H1 (cell line): ENCODE measurements around the gene P3H3. TPM values are rescaled to one million over a fixed set of nuclear protein-coding genes. Genes with fewer than 3 reads are reported as not detected.

ENCODE experiments used
- CTCF ChIA-PET: fragments of 300-600 bp; sonication (Branson Sonifier 250); formaldehyde crosslinking; loops from one replicate; lab custom pipeline; 2021; ENCODE audit not compliant: partially characterized antibody; lab: Charles Lee
- POLR2A ChIA-PET: fragments of 300-600 bp; sonication (Branson Sonifier 250); formaldehyde crosslinking; loops from one replicate; lab custom pipeline; 2021; ENCODE audit warnings: inconsistent platforms; ENCODE audit not compliant: partially characterized antibody; lab: Charles Lee
- DNase-seq, 2 experiments: peaks; one replicate each; pipeline versions ENCODE4 v3.0.0 to v3.0.0-alpha.2; 2010 to 2022; ENCODE audit warnings: low spot score in 2 of 2, low read depth in 1 of 2, mixed read lengths in 1 of 2
- FAIRE-seq: peaks from 2 replicates; lab custom pipeline; 2011; peaks lifted over from hg19 to GRCh38; lab: Jason Lieb, UNC
- H2AFZ ChIP-seq: 2 replicates; pipeline ENCODE4 v1.8.1; 2012; ENCODE audit warnings: low read length, inconsistent platforms
- H2AK5ac ChIP-seq: 2 replicates; pipeline ENCODE4 v1.6.1; 2013; ENCODE audit warnings: low read depth, low read length
- H2BK120ac ChIP-seq: replicated peaks from 2 replicates; pipeline ENCODE3; 2013; ENCODE audit warnings: low read depth, low read length, inconsistent platforms
- H2BK12ac ChIP-seq: 2 replicates; pipeline ENCODE4 v1.6.1; 2013; ENCODE audit warnings: low read depth, low read length
- H2BK15ac ChIP-seq: 2 replicates; pipeline ENCODE4 v1.6.1; 2013; ENCODE audit warnings: low read length
- H2BK20ac ChIP-seq: 2 replicates; pipeline ENCODE4 v1.6.1; 2013; ENCODE audit warnings: low read length
- H2BK5ac ChIP-seq: 2 replicates; pipeline ENCODE4 v1.6.1; 2013; ENCODE audit warnings: low read depth, low read length
- H3K14ac ChIP-seq: 2 replicates; pipeline ENCODE4 v1.6.1; 2013; ENCODE audit warnings: inconsistent platforms; ENCODE audit not compliant: insufficient read length
- H3K18ac ChIP-seq: 2 replicates; pipeline ENCODE4 v1.6.1; 2013; ENCODE audit warnings: low read length; ENCODE audit errors: extremely low read depth
- H3K23ac ChIP-seq: 2 replicates; pipeline ENCODE4 v1.6.1; 2013; ENCODE audit warnings: inconsistent platforms; ENCODE audit not compliant: insufficient read length
- H3K23me2 ChIP-seq: 2 replicates; pipeline ENCODE4 v1.6.1; 2013; ENCODE audit warnings: low read depth, low read length
- H3K27ac ChIP-seq: 2 replicates; pipeline ENCODE4 v1.6.1; 2011; ENCODE audit warnings: low read depth, low read length, inconsistent platforms
- H3K27me3 ChIP-seq, 4 experiments: replicated peaks in 1 of 4; 1 replicate in 1 of 4; 2 replicates in 3 of 4; pipeline versions ENCODE4 v1.6.1 to v1.8.1; 2011 to 2013; ENCODE audit warnings: low read length in 3 of 4, mild to moderate bottlenecking in 3 of 4, inconsistent platforms in 2 of 4, mixed read lengths in 2 of 4, moderate library complexity in 1 of 4; ENCODE audit not compliant: control insufficient read depth in 3 of 4, insufficient read depth in 3 of 4; ENCODE audit errors: extremely low read depth in 1 of 4
- H3K36me3 ChIP-seq, 4 experiments: 2 replicates each; pipeline versions ENCODE4 v1.6.1 to v1.8.1; 2011 to 2013; ENCODE audit warnings: mild to moderate bottlenecking in 4 of 4, low read length in 3 of 4, moderate library complexity in 2 of 4, control low read depth in 1 of 4, inconsistent platforms in 1 of 4; ENCODE audit not compliant: insufficient read depth in 4 of 4, control insufficient read depth in 2 of 4
- H3K4ac ChIP-seq: replicated peaks from 2 replicates; pipeline ENCODE3; 2013; ENCODE audit warnings: low read length, low read depth, mixed read lengths, inconsistent platforms; ENCODE audit not compliant: insufficient read length
- H3K4me1 ChIP-seq, 4 experiments: replicated peaks in 1 of 4; 1 replicate in 1 of 4; 2 replicates in 3 of 4; pipeline versions ENCODE4 v1.6.1 to v1.8.1; 2011 to 2013; ENCODE audit warnings: low read length in 3 of 4, inconsistent platforms in 2 of 4, mixed read lengths in 1 of 4; ENCODE audit not compliant: insufficient read depth in 4 of 4, control insufficient read depth in 3 of 4
- H3K4me2 ChIP-seq, 2 experiments: 2 replicates each; pipeline versions ENCODE4 v1.6.1 to v1.8.1; 2011 to 2013; ENCODE audit warnings: low read depth in 2 of 2, low read length in 2 of 2, control low read depth in 1 of 2, inconsistent platforms in 1 of 2, mild to moderate bottlenecking in 1 of 2; ENCODE audit not compliant: insufficient read depth in 1 of 2
- H3K4me3 ChIP-seq, 4 experiments: fragments of 200-600, 300-600 bp in 1 of 4; sonication (generic), shearing (Covaris generic), sonication (Bioruptor Twin) in 1 of 4; 2 replicates each; pipeline versions ENCODE4 v1.5.1 to v1.8.1; 2011 to 2016; ENCODE audit warnings: low read length in 4 of 4, low read depth in 3 of 4, control low read depth in 2 of 4, inconsistent platforms in 2 of 4, mild to moderate bottlenecking in 2 of 4, mixed read lengths in 1 of 4, moderate library complexity in 1 of 4; ENCODE audit not compliant: insufficient read depth in 2 of 4; ENCODE audit errors: extremely low read depth in 1 of 4
- H3K56ac ChIP-seq: replicated peaks from 2 replicates; pipeline ENCODE3; 2013; ENCODE audit warnings: low read depth, mild to moderate bottlenecking, mixed read lengths, low read length, inconsistent platforms; ENCODE audit not compliant: insufficient read length
- H3K79me1 ChIP-seq: 2 replicates; pipeline ENCODE4 v1.6.1; 2013; ENCODE audit warnings: low read depth, low read length, control low read depth
- H3K79me2 ChIP-seq, 2 experiments: 2 replicates each; pipeline versions ENCODE4 v1.6.1 to v1.8.1; 2012 to 2013; ENCODE audit warnings: low read length in 2 of 2, mild to moderate bottlenecking in 2 of 2, inconsistent platforms in 1 of 2; ENCODE audit not compliant: insufficient read depth in 2 of 2, control insufficient read depth in 1 of 2
- H3K9ac ChIP-seq, 4 experiments: replicated peaks in 1 of 4; 1 replicate in 1 of 4; 2 replicates in 3 of 4; pipeline versions ENCODE4 v1.6.1 to v1.8.1; 2011 to 2013; ENCODE audit warnings: low read depth in 3 of 4, low read length in 3 of 4, control low read depth in 2 of 4, mild to moderate bottlenecking in 2 of 4, moderate library complexity in 2 of 4, inconsistent platforms in 1 of 4; ENCODE audit errors: extremely low read depth in 1 of 4
- H3K9me3 ChIP-seq, 2 experiments: 2 replicates each; pipeline versions ENCODE4 v1.6.1 to v1.8.1; 2012 to 2013; ENCODE audit warnings: mild to moderate bottlenecking in 2 of 2, moderate library complexity in 2 of 2, control low read depth in 1 of 2, inconsistent platforms in 1 of 2, low read depth in 1 of 2, low read length in 1 of 2, mixed read lengths in 1 of 2; ENCODE audit not compliant: insufficient read depth in 2 of 2
- H4K20me1 ChIP-seq, 2 experiments: replicated peaks in 1 of 2; 2 replicates each; pipeline versions ENCODE3 to v1.8.1; 2011 to 2013; ENCODE audit warnings: inconsistent platforms in 2 of 2, low read length in 2 of 2, mild to moderate bottlenecking in 1 of 2; ENCODE audit not compliant: insufficient read depth in 2 of 2, control insufficient read depth in 1 of 2
- H4K5ac ChIP-seq: 2 replicates; pipeline ENCODE4 v1.6.1; 2013; ENCODE audit warnings: low read length, low read depth, mixed read lengths, inconsistent platforms; ENCODE audit not compliant: insufficient read length
- H4K8ac ChIP-seq: 2 replicates; pipeline ENCODE4 v1.8.0; 2013; ENCODE audit warnings: mild to moderate bottlenecking, moderate library complexity, low read length, inconsistent platforms; ENCODE audit not compliant: insufficient read depth; ENCODE audit errors: extremely low read depth
- H4K91ac ChIP-seq: replicated peaks from 2 replicates; pipeline ENCODE3; 2013; ENCODE audit warnings: low read length, mixed read lengths, inconsistent platforms; ENCODE audit not compliant: insufficient read length
- BRCA1 ChIP-seq: IDR thresholded peaks from 2 replicates; pipeline ENCODE4 v1.6.1; 2012; ENCODE audit warnings: low read depth, low read length, improper control_type of control experiment
- CBX8 ChIP-seq: fragments of 300-800, 300-1000 bp; sonication (generic); IDR thresholded peaks from 2 replicates; pipeline ENCODE4 v1.7.1; 2016; ENCODE audit warnings: low read depth, low read length, borderline replicate concordance
- CTBP2 ChIP-seq: IDR thresholded peaks from 2 replicates; pipeline ENCODE4 v1.7.0; 2011; ENCODE audit warnings: borderline replicate concordance, mild to moderate bottlenecking, moderate library complexity, mixed read lengths, low read length; ENCODE audit not compliant: insufficient read depth, insufficient read length
- EGR1 ChIP-seq: IDR thresholded peaks from 2 replicates; pipeline ENCODE4 v1.6.1; 2011; ENCODE audit warnings: low read depth, low read length, borderline replicate concordance
- HDAC2 ChIP-seq, 2 experiments: fragments of 300-600 bp in 1 of 2; sonication (generic) in 1 of 2; IDR thresholded peaks; 2 replicates each; pipeline ENCODE4 v1.6.1; 2011 to 2012; ENCODE audit warnings: low read depth in 2 of 2, low read length in 2 of 2, mild to moderate bottlenecking in 2 of 2, moderate library complexity in 2 of 2, borderline replicate concordance in 1 of 2, inconsistent platforms in 1 of 2
- NRF1 ChIP-seq: IDR thresholded peaks from 2 replicates; pipeline ENCODE4 v1.6.1; 2011; ENCODE audit warnings: mild to moderate bottlenecking, low read depth, low read length, improper control_type of control experiment
- POLR2A ChIP-seq, 2 experiments: IDR thresholded peaks; 1 replicate in 1 of 2; 2 replicates in 1 of 2; pipeline ENCODE4 v1.6.1; 2011; ENCODE audit warnings: low read depth in 2 of 2, low read length in 2 of 2, mild to moderate bottlenecking in 2 of 2; ENCODE audit errors: control extremely low read depth in 1 of 2
- SIN3A ChIP-seq, 2 experiments: IDR thresholded peaks in 1 of 2; conservative IDR thresholded peaks in 1 of 2; 2 replicates each; pipeline ENCODE4 v1.6.1; 2011 to 2012; ENCODE audit warnings: low read length in 2 of 2, improper control_type of control experiment in 1 of 2, low read depth in 1 of 2, mild to moderate bottlenecking in 1 of 2
- WGBS, 2 experiments: shearing (Covaris generic) in 1 of 2; methylation state at CpG; one replicate each; pipeline versions ENCODE4 v1.1.6 to v1.1.7; 2013 to 2015; ENCODE audit warnings: low lambda C conversion rate in 2 of 2, mixed read lengths in 2 of 2, inconsistent platforms in 1 of 2, low coverage in 1 of 2, missing lambda C conversion rate in 1 of 2; ENCODE audit not compliant: insufficient replicate concordance in 2 of 2, insufficient coverage in 1 of 2, insufficient read length in 1 of 2; ENCODE audit errors: extremely low coverage in 1 of 2, missing lambda C conversion rate in 1 of 2; 5-methylcytosine and 5-hydroxymethylcytosine counted together
- polyA plus RNA-seq, 7 experiments: library from polyadenylated mRNA; depleted of rRNA in 3 of 7; stranded (reverse) in 5 of 7; unstranded in 2 of 7; fragments of >200 nt in 5 of 7; fragments of 200-250 nt in 2 of 7; gene quantifications; 1 replicate in 5 of 7; 2 replicates in 1 of 7; 4 replicates in 1 of 7; pipeline versions ENCODE4 v1.2.1 to v1.2.3, GENCODE V29; 2011 to 2013; ENCODE audit warnings: missing spikeins in 2 of 7, mixed read lengths in 2 of 7
- total RNA-seq: library from RNA; stranded (reverse); fragmentation: NEBNext Ultra II Directional; extraction: Animal tissue kit (Norgen Biotek cat#: 25700); gene quantifications from 2 replicates; pipeline ENCODE4 v1.2.1, GENCODE V29; 2021
- TF ChIP-seq, protein P1 (sequence below): IDR thresholded peaks from 2 replicates; pipeline ENCODE4 v1.6.1; 2011; ENCODE audit warnings: low read depth, mild to moderate bottlenecking, low read length; ENCODE audit not compliant: insufficient read depth

P3H3 gene
- total and polyA plus RNA-seq, 2 of the 8 experiments (the other 6 are each of a cell fraction or from before 2014, with no cell fraction given), result 22.9 to 43.5 TPM

DNA sequence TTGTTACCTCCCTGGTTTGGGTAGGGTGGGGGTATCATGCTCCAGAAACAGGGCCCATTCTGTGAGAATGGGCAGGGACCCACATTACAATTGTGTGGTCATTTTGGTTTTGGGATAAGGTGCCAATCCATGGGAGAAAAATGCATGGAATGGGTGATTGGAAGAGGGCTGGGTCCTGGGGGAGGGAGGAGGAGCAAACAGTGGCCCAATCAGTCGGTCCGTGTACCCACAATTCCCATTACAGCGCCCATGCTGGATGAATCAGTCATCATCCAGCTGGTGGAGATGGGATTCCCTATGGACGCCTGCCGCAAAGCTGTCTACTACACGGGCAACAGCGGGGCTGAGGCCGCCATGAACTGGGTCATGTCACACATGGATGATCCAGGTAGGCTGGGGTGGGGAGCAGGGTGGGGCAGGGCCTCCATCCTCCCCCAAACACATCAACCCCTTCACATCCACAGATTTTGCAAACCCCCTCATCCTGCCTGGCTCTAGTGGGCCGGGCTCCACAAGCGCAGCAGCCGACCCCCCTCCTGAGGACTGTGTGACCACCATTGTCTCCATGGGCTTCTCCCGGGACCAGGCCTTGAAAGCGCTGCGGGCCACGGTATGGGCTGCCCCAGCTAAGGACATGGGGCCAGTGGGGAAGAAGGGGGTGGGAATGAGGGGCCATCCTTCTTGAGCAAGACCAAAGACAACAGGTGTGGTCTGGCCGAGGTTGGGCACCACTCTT, 35.5 kb downstream of the P3H3 start:
- 97% methylated on average over 14 of the region's 16 CpGs; no CpG with 5 or more reads in 1 of the 2 experiments for WGBS, 2 experiments
- DNase-seq (no peak), FAIRE-seq (no peak)
- Histone ChIP-seq H2BK15ac (no peak overlapping the region), H3K14ac (no peak overlapping the region), H2BK12ac (no peak overlapping the region), H4K8ac (no peak overlapping the region; the same call in 1 of the 2 replicates), H3K4me1 (peaks cover 5 to 21% (median 12%) of the 10 kb centered on the region in 4 experiments), H2BK20ac (no peak overlapping the region), H3K79me2 (peaks cover 0 to 14% of the 10 kb centered on the region in 2 experiments; a peak in 2 of 4 replicates), H3K9ac (no peak overlapping the region), H3K9me3 (no peaks in the 10 kb centered on the region), H2BK5ac (no peak overlapping the region), H3K4ac (no peak overlapping the region), H3K4me2 (no peak overlapping the region), H3K18ac (no peak overlapping the region), H3K4me3 (no peak overlapping the region), H3K23me2 (peaks cover 11% of the 10 kb centered on the region), H3K79me1 (peaks cover 3% of the 10 kb centered on the region; the same call in 1 of the 2 replicates), H4K5ac (no peak overlapping the region), H4K91ac (no peak overlapping the region), H3K36me3 (peaks cover 23 to 54% (median 44%) of the 10 kb centered on the region in 4 experiments), H2AK5ac (no peak overlapping the region), H3K27ac (no peak overlapping the region), H2AFZ (no peak overlapping the region), H3K27me3 (no peaks in the 10 kb centered on the region), H2BK120ac (no peak overlapping the region), H4K20me1 (peaks cover 5 to 7% of the 10 kb centered on the region in 2 experiments), H3K23ac (no peak overlapping the region), H3K56ac (no peak overlapping the region)
- ChIA-PET POLR2A (interaction anchor here (6.1 to 18.9 kb wide), 5 partner anchors 19 to 77 kb away, joined by 86 to 588 read pairs (median 304); partner anchors contain the start of genes ATN1, C12orf57, CDCA3 and ENO2), CTCF (interaction anchor here (1.3 to 2.1 kb wide), 3 partner anchors 15 to 111 kb away, joined by 4 to 7 read pairs (median 5); partner anchors contain the start of gene MLF2)
- TF ChIP-seq CTBP2, result no peak
- TF ChIP-seq EGR1, result no peak
- TF ChIP-seq NRF1, result no peak
- TF ChIP-seq, protein P1, sequence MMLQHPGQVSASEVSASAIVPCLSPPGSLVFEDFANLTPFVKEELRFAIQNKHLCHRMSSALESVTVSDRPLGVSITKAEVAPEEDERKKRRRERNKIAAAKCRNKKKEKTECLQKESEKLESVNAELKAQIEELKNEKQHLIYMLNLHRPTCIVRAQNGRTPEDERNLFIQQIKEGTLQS, result no peak
- TF ChIP-seq POLR2A (IDR thresholded peaks at IDR 0.05; ENCODE audit: control extremely low read depth in 1 of 2, low read depth in 2 of 2, low read length in 2 of 2), result no peak
- TF ChIP-seq SIN3A (conservative IDR thresholded peaks at IDR 0.05 in 1 of 2, IDR thresholded peaks at IDR 0.05 in 1 of 2; ENCODE audit: low read depth in 1 of 2, low read length in 2 of 2), result no peak
- TF ChIP-seq BRCA1, result no peak
- no peak for TF ChIP-seq HDAC2 (IDR thresholded peaks at IDR 0.05; ENCODE audit: borderline replicate concordance in 1 of 2, low read depth in 2 of 2, low read length in 2 of 2)
- no peak for TF ChIP-seq CBX8
